Measurements from ENCODE around the gene B9D1. TPM values are rescaled to one million over a fixed set of nuclear protein-coding genes. Genes with fewer than 3 reads are reported as not detected.

The B9D1 gene
- total RNA-seq, 1 donor from 2014 or later: 26.2 TPM

DNA sequence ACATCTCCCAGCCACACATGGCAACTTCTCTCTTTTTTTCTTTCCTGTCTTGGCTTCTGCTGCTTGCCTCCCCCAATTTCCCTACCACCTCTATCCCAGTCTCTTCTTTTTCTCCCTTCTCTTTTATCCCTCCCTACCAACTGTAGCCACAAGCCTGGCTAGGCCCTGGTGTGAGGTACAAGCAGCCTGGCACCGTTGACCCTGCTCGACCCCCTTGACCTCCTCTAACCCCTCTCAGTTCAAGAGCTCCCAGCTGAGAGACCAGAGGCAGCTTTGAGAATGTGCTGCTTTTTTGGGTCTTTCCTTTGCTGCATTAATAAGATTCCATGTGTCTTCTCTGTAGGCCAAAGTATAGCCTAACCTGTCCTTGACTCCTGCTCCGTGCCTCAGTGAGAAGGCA is 32.3 kb downstream of the B9D1 start:
- Mint-ChIP-seq H3K4me1 (peaks cover 5% of the 10 kb centered on the region), H3K27me3 (ENCODE audit: low read depth) (no peaks in the 10 kb centered on the region), H3K36me3 (peaks cover 17% of the 10 kb centered on the region), H3K27ac (no peak overlapping the region), H3K4me3 (no peak overlapping the region), H3K9me3 (peaks cover 9% of the 10 kb centered on the region)
- TF ChIP-seq, protein P1, sequence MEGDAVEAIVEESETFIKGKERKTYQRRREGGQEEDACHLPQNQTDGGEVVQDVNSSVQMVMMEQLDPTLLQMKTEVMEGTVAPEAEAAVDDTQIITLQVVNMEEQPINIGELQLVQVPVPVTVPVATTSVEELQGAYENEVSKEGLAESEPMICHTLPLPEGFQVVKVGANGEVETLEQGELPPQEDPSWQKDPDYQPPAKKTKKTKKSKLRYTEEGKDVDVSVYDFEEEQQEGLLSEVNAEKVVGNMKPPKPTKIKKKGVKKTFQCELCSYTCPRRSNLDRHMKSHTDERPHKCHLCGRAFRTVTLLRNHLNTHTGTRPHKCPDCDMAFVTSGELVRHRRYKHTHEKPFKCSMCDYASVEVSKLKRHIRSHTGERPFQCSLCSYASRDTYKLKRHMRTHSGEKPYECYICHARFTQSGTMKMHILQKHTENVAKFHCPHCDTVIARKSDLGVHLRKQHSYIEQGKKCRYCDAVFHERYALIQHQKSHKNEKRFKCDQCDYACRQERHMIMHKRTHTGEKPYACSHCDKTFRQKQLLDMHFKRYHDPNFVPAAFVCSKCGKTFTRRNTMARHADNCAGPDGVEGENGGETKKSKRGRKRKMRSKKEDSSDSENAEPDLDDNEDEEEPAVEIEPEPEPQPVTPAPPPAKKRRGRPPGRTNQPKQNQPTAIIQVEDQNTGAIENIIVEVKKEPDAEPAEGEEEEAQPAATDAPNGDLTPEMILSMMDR (IDR thresholded peaks at IDR 0.05; ENCODE audit: unreplicated experiment): no peak
- no peak for DNase-seq (ENCODE audit: low spot score in 2 of 2, unreplicated experiment in 2 of 2)

DNA sequence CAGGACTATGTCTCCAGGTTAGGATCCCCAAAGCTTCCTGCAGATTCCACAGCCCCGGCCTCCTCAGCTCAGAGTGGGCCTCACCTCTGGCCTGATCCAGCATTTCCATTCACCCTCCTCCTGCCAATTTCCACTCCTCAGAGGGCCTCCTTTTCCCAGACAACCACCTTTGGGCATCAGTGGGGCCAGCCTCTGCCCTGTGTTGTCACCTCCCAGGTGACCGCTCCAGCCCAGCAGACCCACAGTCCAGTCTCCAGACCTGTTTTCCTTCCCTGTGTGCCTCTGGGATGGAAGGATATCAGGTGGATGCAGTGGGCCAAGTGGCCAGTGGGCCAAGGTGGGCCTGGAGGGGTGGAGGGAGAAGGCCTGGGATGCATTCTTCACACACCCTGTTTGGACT is 32.7 kb downstream of the B9D1 start:
- H3K9me3 Mint-ChIP-seq: peaks cover 13% of the 10 kb centered on the region
- no peak overlapping the region for H3K4me3 Mint-ChIP-seq
- H3K27me3 Mint-ChIP-seq (ENCODE audit: low read depth): no peaks in the 10 kb centered on the region
- no peak for DNase-seq (ENCODE audit: low spot score in 2 of 2, unreplicated experiment in 2 of 2)
- TF ChIP-seq, protein P1 (IDR thresholded peaks at IDR 0.05; ENCODE audit: unreplicated experiment): no peak
- peaks cover 21% of the 10 kb centered on the region for H3K36me3 Mint-ChIP-seq
- peaks cover 5% of the 10 kb centered on the region for H3K4me1 Mint-ChIP-seq
- H3K27ac Mint-ChIP-seq: no peak overlapping the region

DNA sequence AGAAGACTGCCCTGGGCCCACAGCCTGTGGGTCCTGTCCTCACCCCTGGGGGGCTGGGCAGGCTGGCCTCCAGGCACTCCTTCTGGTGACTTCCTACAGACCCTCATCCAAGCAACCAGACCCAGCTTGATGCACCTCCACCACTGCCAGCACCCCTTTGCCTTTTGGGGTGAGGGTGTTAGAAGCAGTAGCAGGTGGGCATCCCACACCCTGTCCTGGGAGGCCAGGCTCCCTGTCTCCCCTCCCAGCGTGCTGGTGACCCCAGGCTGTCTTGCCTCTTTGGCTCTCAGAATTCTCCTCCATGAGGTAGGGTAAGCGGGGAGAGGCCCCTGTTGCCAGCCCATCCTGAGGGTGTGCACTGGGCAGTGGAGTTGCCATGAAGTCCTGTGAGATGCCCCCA is 33.4 kb downstream of the B9D1 start:
- TF ChIP-seq, protein P1 (IDR thresholded peaks at IDR 0.05; ENCODE audit: unreplicated experiment): no peak
- Mint-ChIP-seq H3K27me3 (ENCODE audit: low read depth) (no peaks in the 10 kb centered on the region), H3K36me3 (peaks cover 26% of the 10 kb centered on the region)

DNA sequence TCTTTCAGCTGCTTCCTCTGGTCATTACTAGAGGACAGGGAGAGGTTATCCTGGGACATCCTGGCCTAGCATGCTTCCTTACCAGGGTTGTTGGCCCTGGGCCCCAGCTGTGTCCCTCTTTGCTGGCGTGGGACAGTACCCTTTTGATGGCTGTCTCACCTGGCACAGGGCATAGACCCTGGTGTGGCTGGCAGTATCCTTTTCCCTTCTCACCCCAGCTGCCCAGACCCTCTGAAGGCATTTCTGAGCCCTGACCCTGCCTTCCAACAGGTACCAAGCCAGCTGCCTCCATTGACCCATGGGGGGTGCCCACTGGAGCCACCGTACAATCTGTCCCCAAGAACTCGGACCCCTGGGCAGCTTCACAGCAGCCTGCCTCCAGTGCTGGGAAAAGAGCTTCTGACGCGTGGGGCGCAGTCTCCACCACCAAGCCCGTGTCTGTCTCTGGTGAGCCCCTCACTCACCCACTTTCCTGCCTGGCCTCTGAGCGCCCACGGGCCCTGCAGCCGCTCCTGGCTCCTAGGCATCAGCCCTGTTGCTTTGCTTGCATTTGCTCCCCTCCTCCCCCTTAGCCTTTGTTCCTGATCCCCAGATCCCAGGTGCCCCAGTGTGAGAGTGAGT is 34.0 kb downstream of the B9D1 start:
- no peak for DNase-seq (ENCODE audit: low spot score in 2 of 2, unreplicated experiment in 2 of 2)
- TF ChIP-seq, protein P1 (IDR thresholded peaks at IDR 0.05; ENCODE audit: unreplicated experiment): no peak
- Mint-ChIP-seq H3K36me3 (peaks cover 30% of the 10 kb centered on the region), H3K4me3 (no peak overlapping the region), H3K27me3 (ENCODE audit: low read depth) (no peaks in the 10 kb centered on the region), H3K4me1 (peaks cover 5% of the 10 kb centered on the region), H3K27ac (no peak overlapping the region), H3K9me3 (peaks cover 13% of the 10 kb centered on the region)

More for the DNA sequence above, 33.4 kb downstream of the B9D1 start:
- H3K9me3 Mint-ChIP-seq: peaks cover 13% of the 10 kb centered on the region
- no peak overlapping the region for H3K27ac Mint-ChIP-seq
- DNase-seq (ENCODE audit: low spot score in 2 of 2, unreplicated experiment in 2 of 2): no peak
- H3K4me3 Mint-ChIP-seq: no peak overlapping the region
- H3K4me1 Mint-ChIP-seq: peaks cover 5% of the 10 kb centered on the region

DNA sequence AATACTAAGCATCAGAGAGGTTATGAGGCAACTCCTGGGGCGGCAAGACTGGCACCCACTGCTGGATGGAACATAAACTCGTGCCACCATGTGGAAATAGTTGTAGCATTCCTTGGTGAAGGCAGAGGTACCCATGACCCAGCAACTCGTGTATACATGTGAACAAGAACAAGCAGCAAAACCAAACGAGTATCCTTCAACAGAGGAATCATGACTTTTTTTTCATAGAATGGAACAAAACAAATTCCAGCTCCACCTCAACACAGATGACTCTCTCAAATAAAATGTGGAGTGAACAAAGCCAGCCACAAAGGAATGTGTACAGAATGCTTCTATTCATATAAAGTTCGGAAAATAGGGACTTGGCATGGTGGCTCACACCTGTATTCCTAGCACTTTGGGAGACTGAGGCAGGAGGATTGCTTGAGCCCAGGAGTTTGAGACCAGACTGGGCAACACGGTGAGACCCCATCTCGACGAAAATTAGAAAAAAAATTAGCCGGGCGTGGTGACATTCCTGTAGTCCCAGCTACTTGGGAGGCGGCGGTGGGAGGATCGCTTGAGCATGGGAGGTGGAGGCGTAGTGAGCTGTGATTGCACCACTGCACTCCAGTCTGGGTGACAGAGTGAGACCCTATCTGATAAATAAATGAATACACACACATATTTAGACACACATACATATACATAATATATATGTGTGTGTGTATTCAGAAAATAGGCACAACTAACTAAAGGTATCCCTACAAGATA is 35.3 kb downstream of the B9D1 start:
- Mint-ChIP-seq H3K36me3 (peaks cover 37% of the 10 kb centered on the region), H3K9me3 (peaks cover 13% of the 10 kb centered on the region), H3K4me1 (no peaks in the 10 kb centered on the region), H3K27me3 (ENCODE audit: low read depth) (no peaks in the 10 kb centered on the region), H3K27ac (peak overlapping the region; percentile 60), H3K4me3 (no peak overlapping the region)
- TF ChIP-seq, protein P1 (IDR thresholded peaks at IDR 0.05; ENCODE audit: unreplicated experiment): no peak
- DNase-seq (ENCODE audit: low spot score in 2 of 2, unreplicated experiment in 2 of 2): no peak
